GM23338 (cell line): ENCODE data around the gene LRRN4CL. TPM values are rescaled to one million over a fixed set of nuclear protein-coding genes. Genes with fewer than 3 reads are reported as not detected.
A peak's percentile ranks its signal among the peaks of the same experiment; 100 is the strongest.

ENCODE experiments used
- ATAC-seq: fragments of 200-7000 bp; cut with Tn5 transposase; 3 replicates; pipeline ENCODE4 v1.9.1; 2020
- DNase-seq: peaks from one replicate; pipeline ENCODE4 v3.0.0-alpha.2; 2015; ENCODE audit warnings: low spot score
- H2AFZ ChIP-seq: fragments of 200-600 bp; sonication (generic); 2 replicates; pipeline ENCODE4 v1.8.0; 2016; ENCODE audit warnings: antibody characterized with exemption, mild to moderate bottlenecking, moderate library complexity
- H3F3A ChIP-seq: fragments of 200-600 bp; sonication (generic); replicated peaks from 2 replicates; pipeline ENCODE4 v1.8.0; 2017; ENCODE audit warnings: antibody characterized with exemption, mixed run types, low read depth
- H3K27ac ChIP-seq: fragments of 200-600 bp; sonication (generic); 2 replicates; pipeline ENCODE4 v1.6.1; 2016; ENCODE audit warnings: low read depth
- H3K27me3 ChIP-seq: fragments of 200-600 bp; sonication (generic); 2 replicates; pipeline ENCODE4 v1.8.0; 2016; ENCODE audit warnings: mild to moderate bottlenecking, mixed run types, moderate library complexity; ENCODE audit not compliant: insufficient read depth
- H3K36me3 ChIP-seq: fragments of 200-600 bp; sonication (generic); 2 replicates; pipeline ENCODE4 v1.8.0; 2016; ENCODE audit warnings: mild to moderate bottlenecking; ENCODE audit not compliant: insufficient read depth
- H3K4me1 ChIP-seq: fragments of 200-600 bp; sonication (generic); 2 replicates; pipeline ENCODE4 v1.8.0; 2016; ENCODE audit warnings: mild to moderate bottlenecking, moderate library complexity; ENCODE audit not compliant: insufficient read depth
- H3K4me2 ChIP-seq: fragments of 200-600 bp; sonication (generic); 2 replicates; pipeline ENCODE4 v1.7.1; 2017; ENCODE audit warnings: mixed run types
- H3K4me3 ChIP-seq: fragments of 200-600 bp; sonication (generic); 2 replicates; pipeline ENCODE4 v1.6.1; 2016; ENCODE audit warnings: mixed run types
- H3K79me2 ChIP-seq: fragments of 200-600 bp; sonication (generic); replicated peaks from 2 replicates; pipeline ENCODE4 v1.8.0; 2017; ENCODE audit warnings: mild to moderate bottlenecking; ENCODE audit not compliant: insufficient read depth
- H3K9me2 ChIP-seq: fragments of 200-600 bp; sonication (generic); 2 replicates; pipeline ENCODE4 v1.8.0; 2017; ENCODE audit not compliant: insufficient read depth
- H4K20me1 ChIP-seq: fragments of 200-600 bp; sonication (generic); replicated peaks from 2 replicates; pipeline ENCODE4 v1.8.0; 2017; ENCODE audit warnings: mild to moderate bottlenecking; ENCODE audit not compliant: insufficient read depth
- H3K27ac Mint-ChIP-seq: 2 replicates; pipeline ENCODE4 v1.8.0; 2020; ENCODE audit warnings: inconsistent platforms, mild to moderate bottlenecking, moderate library complexity, mixed read lengths
- H3K27me3 Mint-ChIP-seq: 3 replicates; pipeline ENCODE4 v1.8.0; 2022; ENCODE audit warnings: low read depth, mild to moderate bottlenecking, moderate library complexity, mixed read lengths, inconsistent platforms; ENCODE audit not compliant: insufficient read depth, poor library complexity
- H3K36me3 Mint-ChIP-seq: 3 replicates; pipeline ENCODE4 v1.8.0; 2021; ENCODE audit warnings: low read depth, mild to moderate bottlenecking, inconsistent platforms, moderate library complexity, mixed read lengths
- H3K4me1 Mint-ChIP-seq: 3 replicates; pipeline ENCODE4 v1.8.0; 2020; ENCODE audit warnings: mild to moderate bottlenecking, inconsistent platforms, mixed read lengths
- H3K4me3 Mint-ChIP-seq: 3 replicates; pipeline ENCODE4 v1.8.0; 2021; ENCODE audit warnings: moderate library complexity, mild to moderate bottlenecking, inconsistent platforms, mixed read lengths
- H3K9me3 Mint-ChIP-seq: 3 replicates; pipeline ENCODE4 v1.8.0; 2020; ENCODE audit warnings: moderate library complexity, mild to moderate bottlenecking, inconsistent platforms, mixed read lengths
- CREB1 ChIP-seq: fragments of 250-450 bp; sonication (Bioruptor Pico); IDR thresholded peaks from 2 replicates; pipeline ENCODE4 v1.5.0; 2020; ENCODE audit warnings: low read depth, mild to moderate bottlenecking, moderate library complexity
- CTCF ChIP-seq, 2 experiments: fragments of 200-600 bp in 1 of 2; sonication (generic) in 1 of 2; conservative IDR thresholded peaks; 2 replicates each; pipeline versions ENCODE4 v1.5.1 to v1.6.1; 2016 to 2017; ENCODE audit warnings: antibody characterized with exemption in 2 of 2, low read depth in 2 of 2, mild to moderate bottlenecking in 2 of 2, moderate library complexity in 1 of 2
- ETS1 ChIP-seq: IDR thresholded peaks from 2 replicates; pipeline ENCODE4 v1.6.1; 2016; ENCODE audit warnings: antibody characterized with exemption
- EZH2phosphoT487 ChIP-seq: fragments of 200-600 bp; sonication (generic); IDR thresholded peaks from one replicate; pipeline ENCODE4 v1.8.1; 2018; ENCODE audit warnings: antibody characterized with exemption; ENCODE audit not compliant: unreplicated experiment
- JUNB ChIP-seq: IDR thresholded peaks from one replicate; pipeline ENCODE4 v1.6.1; 2016; ENCODE audit warnings: antibody characterized with exemption; ENCODE audit not compliant: unreplicated experiment
- NANOG ChIP-seq: IDR thresholded peaks from 2 replicates; pipeline ENCODE4 v1.6.1; 2016; ENCODE audit warnings: antibody characterized with exemption, borderline replicate concordance
- POLR2AphosphoS5 ChIP-seq: IDR thresholded peaks from 2 replicates; pipeline ENCODE4 v1.6.1; 2016; ENCODE audit warnings: antibody characterized with exemption, low read depth
- REST ChIP-seq: IDR thresholded peaks from one replicate; pipeline ENCODE4 v1.6.1; 2018; ENCODE audit warnings: antibody characterized with exemption; ENCODE audit not compliant: unreplicated experiment
- STAT1 ChIP-seq: IDR thresholded peaks from one replicate; pipeline ENCODE4 v1.6.1; 2016; ENCODE audit warnings: antibody characterized with exemption; ENCODE audit not compliant: unreplicated experiment
- ZNF114 ChIP-seq: fragments of 250-450 bp; sonication (Bioruptor Pico); IDR thresholded peaks from 2 replicates; pipeline ENCODE4 v1.5.0; 2020; ENCODE audit warnings: mild to moderate bottlenecking, moderate library complexity
- ZNF331 ChIP-seq: fragments of 250-450 bp; sonication (Bioruptor Pico); IDR thresholded peaks from 2 replicates; pipeline ENCODE4 v1.5.0; 2020; ENCODE audit warnings: low read depth, mild to moderate bottlenecking, moderate library complexity
- ZNF462 ChIP-seq: fragments of 250-450 bp; sonication (Bioruptor Pico); IDR thresholded peaks from 2 replicates; pipeline ENCODE4 v1.5.0; 2020; ENCODE audit warnings: mild to moderate bottlenecking, moderate library complexity
- polyA plus RNA-seq: library from polyadenylated mRNA; unstranded; fragments of >200 nt; fragmentation: Nextera tagmentation; extraction: Ambion mirVana; gene quantifications from 2 replicates; pipeline ENCODE4 v1.2.1, GENCODE V29; 2016
- total RNA-seq: library from RNA; depleted of rRNA; stranded (reverse); fragments of >200 nt; shearing (Covaris generic); gene quantifications from 2 replicates; pipeline ENCODE4 v1.2.3, GENCODE V29; 2014

The LRRN4CL gene
- total and polyA plus RNA-seq, 2 experiments from 2014 or later: 0.08 to 0.21 TPM

GRCh38 chr11:62726915-62727164, 37.5 kb upstream of the LRRN4CL start:
- Mint-ChIP-seq H3K27ac (no peak overlapping the region), H3K36me3 (peaks cover 42% of the 10 kb centered on the region), H3K27me3 (peaks cover 14% of the 10 kb centered on the region), H3K4me3 (peak overlapping the region; percentile 98), H3K4me1 (peaks cover 21% of the 10 kb centered on the region), H3K9me3 (no peaks in the 10 kb centered on the region; the same call in 2 of the 3 replicates)
- Histone ChIP-seq H3F3A (peaks cover 45% of the 10 kb centered on the region), H3K9me2 (no peaks in the 10 kb centered on the region), H3K4me2 (peak overlapping the region; percentile 98), H2AFZ (no peak overlapping the region), H3K27ac (peak overlapping the region; percentile 97), H4K20me1 (peaks cover 35% of the 10 kb centered on the region), H3K4me1 (peaks cover 24% of the 10 kb centered on the region), H3K4me3 (peak overlapping the region; percentile 59), H3K36me3 (peaks cover 31% of the 10 kb centered on the region), H3K79me2 (peaks cover 76% of the 10 kb centered on the region), H3K27me3 (no peaks in the 10 kb centered on the region)
- TF ChIP-seq ETS1: no peak
- TF ChIP-seq CTCF (conservative IDR thresholded peaks at IDR 0.05; ENCODE audit: low read depth in 2 of 2): no peak
- TF ChIP-seq ZNF114 (CRISPR knock-in tag): no peak
- no peak for TF ChIP-seq CREB1 (CRISPR knock-in tag)
- no peak for TF ChIP-seq STAT1
- TF ChIP-seq POLR2AphosphoS5: no peak
- TF ChIP-seq JUNB: no peak
- no peak for TF ChIP-seq NANOG
- TF ChIP-seq EZH2phosphoT487: no peak
- TF ChIP-seq ZNF331 (CRISPR knock-in tag): no peak
- no peak for TF ChIP-seq ZNF462 (CRISPR knock-in tag)
- TF ChIP-seq REST: no peak
- DNase-seq (no peak), ATAC-seq (no peak; the same call in 2 of the 3 replicates)
